Non-pigmented ciliary epithelial cell (primary cell): ENCODE data around the gene GOLGA8T.
"Not testable (repeated sequence)": the region's sequence is repeated elsewhere in the genome, so short reads cannot be mapped to it uniquely, and the experiment has no call there.

Source experiments
- DNase-seq: peaks from one replicate; pipeline ENCODE4 v3.0.0-alpha.2; 2010; ENCODE audit warnings: low read depth

GOLGA8T gene

GRCh38 chr15:30192119-30192745 is 57.4 kb downstream of the GOLGA8T start:
- not testable (repeated sequence) for DNase-seq

DNA sequence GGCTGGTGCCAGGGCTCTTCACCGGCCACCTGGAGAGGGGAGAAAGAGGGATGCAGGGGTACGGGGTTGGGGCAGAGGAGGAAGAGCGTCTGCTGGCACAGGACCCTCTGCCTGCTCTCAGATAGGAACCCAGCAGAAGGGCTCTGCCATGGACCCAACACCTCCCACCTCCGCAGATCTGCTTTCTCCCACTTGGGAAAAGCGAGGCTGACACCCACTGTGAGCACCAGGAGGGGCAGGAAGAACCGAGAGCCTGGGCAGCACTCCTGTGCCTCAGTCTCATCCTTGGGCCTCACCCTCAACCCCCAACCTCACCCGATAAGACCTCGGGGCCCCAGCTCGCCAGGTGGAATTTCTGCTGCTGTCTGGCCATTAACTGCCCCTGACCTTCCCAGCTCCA is 58.0 kb downstream of the GOLGA8T start:
- DNase-seq: not testable (repeated sequence)
